GM12874 (cell line): ENCODE data around the gene ALG9.

ENCODE experiments used
- TF ChIP-seq, protein P1 (sequence below): IDR thresholded peaks from 2 replicates; pipeline ENCODE4 v1.5.1; 2011; ENCODE audit warnings: low read depth, mild to moderate bottlenecking, control low read depth, low read length, moderate library complexity; ENCODE audit not compliant: insufficient read depth

ALG9 gene

DNA sequence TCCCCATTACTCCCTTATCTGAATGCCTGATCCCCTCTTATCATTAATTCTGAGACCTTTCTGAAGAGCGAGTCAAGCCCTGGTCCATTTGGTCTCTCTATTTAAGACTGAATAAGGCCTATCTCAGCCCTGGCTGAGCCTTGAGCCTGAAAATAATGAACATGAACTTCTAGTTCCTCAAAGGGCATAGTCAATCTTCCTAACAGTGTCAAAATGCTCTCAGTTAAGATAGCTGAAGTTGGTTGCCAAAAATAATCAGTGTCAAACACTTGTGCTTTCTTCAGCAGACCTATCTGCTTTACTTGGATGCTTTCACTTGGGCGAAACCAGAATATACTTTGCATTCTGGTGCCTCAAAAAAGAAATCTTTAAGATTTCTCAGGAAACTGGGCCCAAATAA is 62.5 kb downstream of the ALG9 start:
- TF ChIP-seq, protein P1, sequence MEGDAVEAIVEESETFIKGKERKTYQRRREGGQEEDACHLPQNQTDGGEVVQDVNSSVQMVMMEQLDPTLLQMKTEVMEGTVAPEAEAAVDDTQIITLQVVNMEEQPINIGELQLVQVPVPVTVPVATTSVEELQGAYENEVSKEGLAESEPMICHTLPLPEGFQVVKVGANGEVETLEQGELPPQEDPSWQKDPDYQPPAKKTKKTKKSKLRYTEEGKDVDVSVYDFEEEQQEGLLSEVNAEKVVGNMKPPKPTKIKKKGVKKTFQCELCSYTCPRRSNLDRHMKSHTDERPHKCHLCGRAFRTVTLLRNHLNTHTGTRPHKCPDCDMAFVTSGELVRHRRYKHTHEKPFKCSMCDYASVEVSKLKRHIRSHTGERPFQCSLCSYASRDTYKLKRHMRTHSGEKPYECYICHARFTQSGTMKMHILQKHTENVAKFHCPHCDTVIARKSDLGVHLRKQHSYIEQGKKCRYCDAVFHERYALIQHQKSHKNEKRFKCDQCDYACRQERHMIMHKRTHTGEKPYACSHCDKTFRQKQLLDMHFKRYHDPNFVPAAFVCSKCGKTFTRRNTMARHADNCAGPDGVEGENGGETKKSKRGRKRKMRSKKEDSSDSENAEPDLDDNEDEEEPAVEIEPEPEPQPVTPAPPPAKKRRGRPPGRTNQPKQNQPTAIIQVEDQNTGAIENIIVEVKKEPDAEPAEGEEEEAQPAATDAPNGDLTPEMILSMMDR, result no peak

DNA sequence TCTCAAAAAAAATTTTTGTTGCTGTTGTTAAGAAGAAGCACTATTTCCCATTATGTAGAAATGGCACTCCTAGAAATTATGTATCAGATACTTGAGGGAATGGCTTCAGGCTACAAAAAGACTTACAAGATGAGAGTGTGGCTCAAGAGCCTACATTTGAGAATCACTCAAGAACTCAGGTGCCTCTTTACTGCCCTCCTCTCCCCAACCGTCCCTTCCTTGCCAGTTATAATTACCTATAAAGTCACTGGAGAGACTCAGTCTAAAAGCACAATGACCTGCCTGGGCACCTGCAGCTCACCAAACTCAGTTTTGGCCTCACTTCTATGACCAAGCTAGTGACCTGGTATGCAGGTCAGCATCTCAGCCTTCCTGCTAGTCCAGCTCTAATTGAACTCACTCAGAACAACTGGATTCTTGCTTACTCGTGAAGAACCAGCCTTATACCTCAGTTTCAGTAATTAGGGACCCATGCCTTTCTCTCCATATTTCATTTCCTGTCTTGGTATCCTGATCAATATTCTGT is 63.3 kb downstream of the ALG9 start:
- TF ChIP-seq, protein P1, result no peak

DNA sequence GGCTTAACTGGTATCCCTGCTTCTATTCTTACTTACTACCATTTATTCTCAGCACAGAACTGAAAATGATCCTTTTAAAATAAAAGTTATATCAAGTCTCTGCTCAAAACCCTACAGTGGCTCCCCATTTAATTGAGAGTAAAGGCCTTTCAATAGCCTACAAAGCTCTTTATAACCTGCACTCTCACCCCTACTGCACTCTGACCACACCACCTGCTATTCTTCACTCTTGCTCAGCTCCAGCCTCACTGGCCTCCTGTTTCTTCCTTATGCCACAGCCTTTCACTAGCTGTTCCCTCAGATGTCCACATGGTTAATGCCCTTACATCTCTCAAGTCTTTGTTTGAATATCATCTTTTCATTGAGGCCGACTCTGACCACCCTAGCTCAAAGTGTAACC is 64.3 kb downstream of the ALG9 start:
- TF ChIP-seq, protein P1, result no peak

DNA sequence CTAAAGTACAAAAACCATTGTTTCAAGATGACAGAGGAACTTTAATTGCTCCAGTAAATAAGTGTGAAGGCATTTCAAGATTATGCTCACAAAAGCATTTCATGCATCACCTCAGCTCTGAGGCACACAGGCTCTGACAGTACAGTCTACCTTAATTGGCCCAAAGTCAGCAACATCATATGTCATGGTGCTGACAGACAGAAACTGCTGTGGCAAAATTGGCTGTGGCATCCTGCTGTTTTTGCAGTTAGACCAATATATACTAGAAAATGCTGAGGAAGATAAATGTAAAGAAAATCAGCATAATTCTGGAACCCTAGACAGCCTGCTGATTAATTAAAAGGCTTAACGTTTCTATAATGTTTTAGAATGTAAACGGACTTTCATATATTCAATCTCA is 70.2 kb downstream of the ALG9 start:
- TF ChIP-seq, protein P1, result no peak

DNA sequence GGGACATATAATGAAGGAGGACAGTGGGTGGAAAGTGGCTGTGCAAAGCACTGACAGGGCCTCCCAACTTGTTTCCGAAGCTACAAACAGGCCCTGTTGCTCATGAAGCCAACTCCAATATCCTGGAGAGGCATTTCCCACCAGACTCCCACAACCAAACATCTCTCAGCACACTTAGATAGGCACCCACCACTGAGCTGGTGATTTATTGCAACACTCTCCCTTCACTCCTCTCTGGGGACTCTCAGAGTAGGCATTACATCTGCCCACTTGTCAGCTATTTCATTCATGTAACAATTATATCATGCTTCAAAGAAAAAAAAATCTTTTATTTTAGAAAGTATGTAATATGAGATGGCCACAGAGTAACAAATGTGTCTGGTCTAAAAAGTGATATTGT is 73.1 kb downstream of the ALG9 start:
- TF ChIP-seq, protein P1, result no peak

DNA sequence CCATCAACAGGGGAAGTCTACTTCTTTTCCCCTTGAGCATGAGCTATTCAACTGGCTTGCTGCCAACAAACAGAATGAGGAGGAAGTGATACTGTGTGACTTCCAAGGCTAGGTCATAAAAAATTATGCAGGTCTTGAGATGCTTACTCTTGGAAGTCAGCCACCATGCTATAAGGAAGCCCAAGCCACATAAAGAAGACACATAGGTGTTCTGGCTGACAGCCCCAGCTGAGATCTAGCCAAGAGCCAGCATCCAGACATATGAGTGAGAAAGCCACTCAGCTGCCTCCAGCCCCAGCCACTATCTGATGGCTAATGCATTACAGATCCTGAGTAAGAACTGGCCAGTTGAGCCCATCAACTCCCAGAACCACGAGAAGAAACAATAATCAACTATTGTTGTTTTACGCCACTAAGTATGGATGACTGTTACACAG is 74.2 kb downstream of the ALG9 start:
- TF ChIP-seq, protein P1, result no peak

DNA sequence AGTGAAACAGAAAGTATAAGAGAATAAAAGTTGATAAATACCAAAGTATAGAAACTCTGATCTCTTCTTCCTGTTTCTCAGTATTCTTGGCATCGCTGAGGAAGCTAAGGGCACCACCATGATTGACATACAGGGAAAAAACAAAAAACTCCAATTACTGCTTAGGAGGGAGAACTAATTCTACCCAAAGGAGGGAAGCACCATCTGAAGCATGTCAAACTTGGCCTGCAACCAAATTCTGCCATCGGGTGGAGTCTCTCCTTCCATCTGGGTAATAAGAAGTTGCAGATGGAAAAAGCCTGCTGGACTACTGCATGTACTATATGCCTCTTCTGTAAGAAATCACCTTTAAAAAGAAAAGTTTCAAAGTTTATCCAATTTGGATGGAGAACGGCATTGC is 74.7 kb downstream of the ALG9 start:
- TF ChIP-seq, protein P1, result no peak
